Measurements from ENCODE around the gene RNU7-1. TPM values are rescaled to one million over a fixed set of nuclear protein-coding genes. Genes with fewer than 3 reads are reported as not detected.

RNU7-1 gene
- total and polyA plus RNA-seq, 2 donors (not counting 1 experiment from before 2014, with no cell fraction given), result not detected

DNA sequence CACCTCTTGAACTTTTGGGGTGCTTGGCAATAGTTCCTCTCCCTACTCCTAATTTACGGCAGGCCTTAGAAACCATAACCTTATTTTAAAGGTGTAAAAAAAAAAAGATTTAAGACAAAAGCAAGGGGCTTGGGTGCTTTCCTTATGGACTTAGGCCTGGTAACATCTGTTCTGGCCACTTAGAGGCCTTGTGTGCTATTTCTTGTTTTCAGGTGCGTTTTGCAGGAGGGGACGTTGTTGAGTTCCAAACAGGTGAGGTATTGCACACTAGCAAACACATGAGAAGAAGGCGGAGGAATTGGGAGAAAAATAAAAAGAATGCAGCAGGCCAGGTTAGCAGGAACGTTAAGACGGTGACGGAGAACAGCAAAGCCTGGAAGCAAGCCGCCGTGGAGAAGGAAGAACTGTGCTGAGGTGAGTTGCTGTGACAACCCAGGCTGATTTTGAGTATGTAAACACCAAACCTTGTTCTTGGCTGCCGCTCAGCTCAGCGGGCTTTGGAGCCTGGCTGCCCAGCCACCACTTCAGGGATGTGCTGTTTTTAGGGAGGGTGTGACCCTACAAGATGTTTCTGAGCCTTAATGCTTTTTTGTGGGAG, 44.4 kb downstream of the RNU7-1 start:
- Histone ChIP-seq H3K79me2 (ENCODE audit: control insufficient read depth, insufficient read depth, low read length) (peaks cover 10% of the 10 kb centered on the region), H2AFZ (ENCODE audit: insufficient read depth, low read depth, low read length, poor library complexity, severe bottlenecking) (no peak overlapping the region), H3K36me3 (replicated peaks in 1 of 2; ENCODE audit: control extremely low read depth in 1 of 2, control insufficient read depth in 1 of 2, extremely low read depth in 1 of 2, insufficient read depth in 2 of 2, low read length in 1 of 2) (peaks cover 4 to 25% of the 10 kb centered on the region in 2 experiments), H3K9me3 (ENCODE audit: control extremely low read depth in 1 of 3, control insufficient read depth in 2 of 3, insufficient read depth in 1 of 3, low read length in 2 of 3) (no peaks in the 10 kb centered on the region), H3K4me1 (ENCODE audit: control insufficient read depth in 2 of 2, insufficient read depth in 2 of 2, low read length in 2 of 2) (no peaks in the 10 kb centered on the region), H4K20me1 (ENCODE audit: control insufficient read depth, insufficient read depth, low read length, poor library complexity, severe bottlenecking) (no peaks in the 10 kb centered on the region), H3K27me3 (replicated peaks in 1 of 4; ENCODE audit: control extremely low read depth in 1 of 4, control insufficient read depth in 3 of 4, insufficient read depth in 4 of 4, low read length in 3 of 4) (no peaks in the 10 kb centered on the region), H3K9ac (ENCODE audit: low read length) (no peak overlapping the region), H3K27ac (ENCODE audit: low read length in 2 of 2) (no peak overlapping the region), H3K4me3 (ENCODE audit: control extremely low read depth in 1 of 5, extremely low read depth in 1 of 5, insufficient read depth in 1 of 5, low read depth in 2 of 5, low read length in 4 of 5) (no peak overlapping the region), H3K4me2 (replicated peaks; ENCODE audit: low read depth, low read length, poor library complexity, severe bottlenecking) (no peak overlapping the region)
- POLR2A ChIA-PET, result no interaction called here
- no peaks in the 10 kb centered on the region for H3K4me1 Mint-ChIP-seq
- H3K4me3 Mint-ChIP-seq, result no peak overlapping the region
- intact Hi-C loops (cut with micrococcal nuclease), result no loop called here
- 97% methylated on average over 10 of the region's 11 CpGs for WGBS (ENCODE audit: insufficient coverage)
- H3K27ac Mint-ChIP-seq, result no peak overlapping the region
- TF ChIP-seq EZH2 (IDR thresholded peaks at IDR 0.05; ENCODE audit: borderline replicate concordance, insufficient read depth, low read depth, low read length, poor library complexity, severe bottlenecking) (no peak), CTCF (IDR thresholded peaks at IDR 0.05) (no peak)
- CTCF ChIA-PET, result no interaction called here
- ATAC-seq (ENCODE audit: low read depth) (no peak), DNase-seq (no peak)
- no peaks in the 10 kb centered on the region for H3K9me3 Mint-ChIP-seq (ENCODE audit: insufficient read depth)
- H3K27me3 Mint-ChIP-seq, result no peaks in the 10 kb centered on the region

Small RNA genes within 50 kb of the gene (small RNA-seq; reads per million reads assigned to genes)
- gene MIR141 (ENCODE audit: insufficient read length, low read depth, low replicate concordance) (6.1 reads per million, percentile 74 among the genes with 10 or more reads in this experiment), gene MIR200C (ENCODE audit: insufficient read length, low read depth, low replicate concordance) (26.8 reads per million, percentile 91 among the genes with 10 or more reads in this experiment), gene RNU7-1 (ENCODE audit: insufficient read length, low read depth, low replicate concordance) (not detected), gene SCARNA12 (ENCODE audit: insufficient read length, low read depth, low replicate concordance) (4.0 reads per million, percentile 60 among the genes with 10 or more reads in this experiment)

Other genes starting within 250 kb of the RNU7-1 start
- 0.51 and 0.54 TPM in 2 replicates for gene PIANP, start 243.0 kb upstream of the RNU7-1 start, total RNA-seq
- 0.23 and 0.24 TPM in 2 replicates for gene PIANP, start 243.0 kb upstream of the RNU7-1 start, polyA plus RNA-seq
- 28.3 and 29.4 TPM in 2 replicates for gene COPS7A, start 219.8 kb upstream of the RNU7-1 start, total RNA-seq
- gene COPS7A, start 219.8 kb upstream of the RNU7-1 start, polyA plus RNA-seq, result 42.3 and 46.0 TPM in 2 replicates
- gene MLF2, start 190.7 kb upstream of the RNU7-1 start, total RNA-seq, result 97.2 and 106 TPM in 2 replicates
- gene MLF2, start 190.7 kb upstream of the RNU7-1 start, polyA plus RNA-seq, result 190 and 205 TPM in 2 replicates
- 2.1 and 3.4 TPM in 2 replicates for gene PTMS, start 177.5 kb upstream of the RNU7-1 start, total RNA-seq
- 1.0 and 2.2 TPM in 2 replicates for gene PTMS, start 177.5 kb upstream of the RNU7-1 start, polyA plus RNA-seq
- not detected in 2 replicates for gene LAG3, start 171.3 kb upstream of the RNU7-1 start, total RNA-seq
- not detected in 2 replicates for gene LAG3, start 171.3 kb upstream of the RNU7-1 start, polyA plus RNA-seq
- gene CD4, start 154.3 kb upstream of the RNU7-1 start, total RNA-seq, result 0.49 TPM in 2 replicates
- gene CD4, start 154.3 kb upstream of the RNU7-1 start, polyA plus RNA-seq, result 2.1 and 2.2 TPM in 2 replicates
- not detected in 2 replicates for gene GPR162, start 122.0 kb upstream of the RNU7-1 start, total RNA-seq
- gene GPR162, start 122.0 kb upstream of the RNU7-1 start, polyA plus RNA-seq, result 0.50 and 0.54 TPM in 2 replicates
- 0.22 TPM in 1 of 2 replicates, not detected in the other for gene P3H3, start 115.4 kb upstream of the RNU7-1 start, total RNA-seq
- 0.09 and 0.85 TPM in 2 replicates for gene P3H3, start 115.4 kb upstream of the RNU7-1 start, polyA plus RNA-seq
- gene GNB3, start 102.9 kb upstream of the RNU7-1 start, total RNA-seq, result 0.27 and 0.49 TPM in 2 replicates
- gene GNB3, start 102.9 kb upstream of the RNU7-1 start, polyA plus RNA-seq, result 0.27 and 0.71 TPM in 2 replicates
- 1.6 and 1.8 TPM in 2 replicates for gene CDCA3, start 92.5 kb upstream of the RNU7-1 start, total RNA-seq
- gene CDCA3, start 92.5 kb upstream of the RNU7-1 start, polyA plus RNA-seq, result 2.0 and 2.3 TPM in 2 replicates
- gene USP5, start 91.7 kb upstream of the RNU7-1 start, total RNA-seq, result 56.8 and 59.7 TPM in 2 replicates
- gene USP5, start 91.7 kb upstream of the RNU7-1 start, polyA plus RNA-seq, result 35.1 and 35.5 TPM in 2 replicates
- gene TPI1, start 76.3 kb upstream of the RNU7-1 start, total RNA-seq, result 178 and 181 TPM in 2 replicates
- gene TPI1, start 76.3 kb upstream of the RNU7-1 start, polyA plus RNA-seq, result 107 and 187 TPM in 2 replicates
- 13.5 and 16.0 TPM in 2 replicates for gene SPSB2, start 70.5 kb upstream of the RNU7-1 start, total RNA-seq
- gene SPSB2, start 70.5 kb upstream of the RNU7-1 start, polyA plus RNA-seq, result 6.4 and 9.4 TPM in 2 replicates
- gene LRRC23, start 39.0 kb upstream of the RNU7-1 start, total RNA-seq, result 14.4 and 15.5 TPM in 2 replicates
- gene LRRC23, start 39.0 kb upstream of the RNU7-1 start, polyA plus RNA-seq, result 5.3 and 7.0 TPM in 2 replicates
- gene ENO2, start 29.2 kb upstream of the RNU7-1 start, total RNA-seq, result 55.3 and 59.7 TPM in 2 replicates
- gene ENO2, start 29.2 kb upstream of the RNU7-1 start, polyA plus RNA-seq, result 32.9 and 42.5 TPM in 2 replicates
- gene ATN1, start 15.9 kb upstream of the RNU7-1 start, total RNA-seq, result 49.5 and 50.8 TPM in 2 replicates
- gene ATN1, start 15.9 kb upstream of the RNU7-1 start, polyA plus RNA-seq, result 21.0 and 22.2 TPM in 2 replicates
- 90.9 and 95.0 TPM in 2 replicates for gene C12orf57, start 206 bp downstream of the RNU7-1 start, total RNA-seq
- gene C12orf57, start 206 bp downstream of the RNU7-1 start, polyA plus RNA-seq, result 430 and 460 TPM in 2 replicates
- 311 and 312 TPM in 2 replicates for gene PTPN6, start 7.5 kb downstream of the RNU7-1 start, total RNA-seq
- 674 and 874 TPM in 2 replicates for gene PTPN6, start 7.5 kb downstream of the RNU7-1 start, polyA plus RNA-seq
- gene PHB2, start 26.8 kb downstream of the RNU7-1 start, total RNA-seq, result 158 and 171 TPM in 2 replicates
- gene PHB2, start 26.8 kb downstream of the RNU7-1 start, polyA plus RNA-seq, result 199 and 269 TPM in 2 replicates
- gene EMG1, start 27.1 kb downstream of the RNU7-1 start, total RNA-seq, result 65.1 and 67.0 TPM in 2 replicates
- 16.5 and 25.5 TPM in 2 replicates for gene EMG1, start 27.1 kb downstream of the RNU7-1 start, polyA plus RNA-seq
- 26.2 and 26.3 TPM in 2 replicates for gene LPCAT3, start 74.7 kb downstream of the RNU7-1 start, total RNA-seq
- gene LPCAT3, start 74.7 kb downstream of the RNU7-1 start, polyA plus RNA-seq, result 14.7 and 17.6 TPM in 2 replicates
- gene C1S, start 116.9 kb downstream of the RNU7-1 start, total RNA-seq, result 0.64 and 0.78 TPM in 2 replicates
- gene C1S, start 116.9 kb downstream of the RNU7-1 start, polyA plus RNA-seq, result 0.21 and 2.3 TPM in 2 replicates
- 1.2 and 2.0 TPM in 2 replicates for gene C1R, start 148.6 kb downstream of the RNU7-1 start, total RNA-seq
- 1.5 and 3.1 TPM in 2 replicates for gene C1R, start 148.6 kb downstream of the RNU7-1 start, polyA plus RNA-seq
- gene C1RL, start 165.4 kb downstream of the RNU7-1 start, total RNA-seq, result 24.9 and 28.9 TPM in 2 replicates
- gene C1RL, start 165.4 kb downstream of the RNU7-1 start, polyA plus RNA-seq, result 13.5 and 14.3 TPM in 2 replicates
- 0.63 and 1.1 TPM in 2 replicates for gene RBP5, start 185.1 kb downstream of the RNU7-1 start, total RNA-seq
- gene RBP5, start 185.1 kb downstream of the RNU7-1 start, polyA plus RNA-seq, result 0.74 TPM in 1 of 2 replicates, not detected in the other
- 36.5 and 41.2 TPM in 2 replicates for gene CLSTN3, start 186.6 kb downstream of the RNU7-1 start, total RNA-seq
- gene CLSTN3, start 186.6 kb downstream of the RNU7-1 start, polyA plus RNA-seq, result 23.1 and 31.7 TPM in 2 replicates
- 32.5 and 35.0 TPM in 2 replicates for gene PEX5, start 245.9 kb downstream of the RNU7-1 start, total RNA-seq
- 11.4 and 14.7 TPM in 2 replicates for gene PEX5, start 245.9 kb downstream of the RNU7-1 start, polyA plus RNA-seq

Measured in B cell (primary cell).